ENCODE measurements around the gene TRIO. TPM values are rescaled to one million over a fixed set of nuclear protein-coding genes. Genes with fewer than 3 reads are reported as not detected.

TRIO gene
- total RNA-seq, 2 donors from 2014 or later: 62.0 to 137 TPM

DNA sequence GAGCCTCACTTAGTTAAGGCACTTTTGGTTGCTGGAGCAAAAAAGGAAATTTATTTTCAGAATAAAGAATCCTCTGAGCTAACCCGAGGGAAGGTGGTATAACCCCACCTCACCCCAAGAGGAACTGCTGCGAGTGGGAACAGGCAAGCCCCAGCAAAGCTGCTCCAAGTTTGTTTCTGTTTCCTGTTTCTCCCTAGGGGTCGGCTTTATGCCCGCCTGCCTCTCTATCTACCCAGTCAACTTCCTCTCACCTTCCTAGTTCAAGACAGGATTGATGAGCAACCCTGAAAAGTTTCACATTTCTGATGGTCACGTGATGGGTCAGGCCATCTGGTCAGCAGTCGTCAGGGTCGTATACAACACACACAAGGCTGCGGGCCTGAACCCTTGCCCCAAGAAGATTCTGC is 31.1 kb downstream of the TRIO start:
- peaks cover 25% of the 10 kb centered on the region for H3K4me1 ChIP-seq
- 63 to 77% methylated on average over 8 of the region's 8 CpGs for WGBS, 2 donors
- no peak overlapping the region for H3K27ac ChIP-seq
- H3K9me3 ChIP-seq: no peaks in the 10 kb centered on the region
- intact Hi-C loops (cut with DNase I): no loop called here
- ATAC-seq (no peak), DNase-seq (no peak)
- no peaks in the 10 kb centered on the region for H3K27me3 ChIP-seq
- no peak for TF ChIP-seq POLR2A (IDR thresholded peaks at IDR 0.05)
- TF ChIP-seq, protein P1, sequence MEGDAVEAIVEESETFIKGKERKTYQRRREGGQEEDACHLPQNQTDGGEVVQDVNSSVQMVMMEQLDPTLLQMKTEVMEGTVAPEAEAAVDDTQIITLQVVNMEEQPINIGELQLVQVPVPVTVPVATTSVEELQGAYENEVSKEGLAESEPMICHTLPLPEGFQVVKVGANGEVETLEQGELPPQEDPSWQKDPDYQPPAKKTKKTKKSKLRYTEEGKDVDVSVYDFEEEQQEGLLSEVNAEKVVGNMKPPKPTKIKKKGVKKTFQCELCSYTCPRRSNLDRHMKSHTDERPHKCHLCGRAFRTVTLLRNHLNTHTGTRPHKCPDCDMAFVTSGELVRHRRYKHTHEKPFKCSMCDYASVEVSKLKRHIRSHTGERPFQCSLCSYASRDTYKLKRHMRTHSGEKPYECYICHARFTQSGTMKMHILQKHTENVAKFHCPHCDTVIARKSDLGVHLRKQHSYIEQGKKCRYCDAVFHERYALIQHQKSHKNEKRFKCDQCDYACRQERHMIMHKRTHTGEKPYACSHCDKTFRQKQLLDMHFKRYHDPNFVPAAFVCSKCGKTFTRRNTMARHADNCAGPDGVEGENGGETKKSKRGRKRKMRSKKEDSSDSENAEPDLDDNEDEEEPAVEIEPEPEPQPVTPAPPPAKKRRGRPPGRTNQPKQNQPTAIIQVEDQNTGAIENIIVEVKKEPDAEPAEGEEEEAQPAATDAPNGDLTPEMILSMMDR (IDR thresholded peaks at IDR 0.05): no peak
- H3K4me3 ChIP-seq: no peak overlapping the region
- no peaks in the 10 kb centered on the region for H3K36me3 ChIP-seq (replicated peaks in 1 of 2; ENCODE audit: insufficient read depth in 1 of 2, low read depth in 2 of 2)

DNA sequence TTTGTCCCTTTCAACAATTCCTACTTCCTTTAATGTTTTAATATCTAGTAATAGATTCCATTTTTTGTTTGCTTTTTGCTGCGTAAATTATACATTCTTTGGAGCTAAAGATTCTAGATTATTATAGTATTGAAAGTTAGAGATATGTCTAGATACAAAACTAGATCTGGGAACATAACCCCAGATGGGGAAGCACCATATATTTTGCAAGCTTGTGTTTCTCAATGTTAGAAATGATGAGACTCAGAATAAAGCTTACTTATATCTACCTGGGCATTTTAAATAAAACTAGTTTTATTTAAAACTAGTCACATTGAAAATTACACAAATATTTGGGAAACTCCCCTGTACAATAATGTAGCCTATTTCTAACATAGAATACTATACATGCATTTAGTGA is 32.2 kb downstream of the TRIO start:
- no peak overlapping the region for H3K4me3 ChIP-seq
- intact Hi-C loops (cut with DNase I): no loop called here
- no peaks in the 10 kb centered on the region for H3K9me3 ChIP-seq
- ATAC-seq (no peak), DNase-seq (no peak)
- 68 to 82% methylated on average over 1 of the region's 1 CpG for WGBS, 2 donors
- peaks cover 25% of the 10 kb centered on the region for H3K4me1 ChIP-seq
- no peaks in the 10 kb centered on the region for H3K36me3 ChIP-seq (replicated peaks in 1 of 2; ENCODE audit: insufficient read depth in 1 of 2, low read depth in 2 of 2)
- no peak for TF ChIP-seq POLR2A (IDR thresholded peaks at IDR 0.05)
- TF ChIP-seq, protein P1 (IDR thresholded peaks at IDR 0.05): no peak
- no peak overlapping the region for H3K27ac ChIP-seq
- no peaks in the 10 kb centered on the region for H3K27me3 ChIP-seq

DNA sequence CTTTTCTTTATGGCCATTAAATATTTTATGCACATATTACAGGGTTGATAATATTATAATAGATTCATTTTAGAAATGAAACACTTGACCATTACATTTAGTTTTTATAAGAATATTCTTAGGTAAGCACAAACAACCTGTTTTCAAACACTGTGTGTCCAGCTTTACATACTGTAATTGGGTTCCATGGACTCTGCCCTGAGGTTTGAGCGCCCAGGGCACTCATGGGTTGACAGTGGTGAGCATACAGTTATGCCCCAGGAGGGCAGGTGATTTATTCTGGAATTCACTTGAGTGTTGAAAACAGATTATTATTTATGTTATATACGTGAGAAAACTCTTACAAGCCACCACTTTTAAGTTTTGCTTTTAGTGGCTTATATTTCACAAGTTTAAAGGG is 33.7 kb downstream of the TRIO start:
- no peak overlapping the region for H3K27ac ChIP-seq
- no peak overlapping the region for H3K4me3 ChIP-seq
- intact Hi-C loops (cut with DNase I): no loop called here
- H3K27me3 ChIP-seq: no peaks in the 10 kb centered on the region
- DNase-seq (no peak), ATAC-seq (no peak)
- TF ChIP-seq POLR2A (IDR thresholded peaks at IDR 0.05): no peak
- TF ChIP-seq, protein P1 (IDR thresholded peaks at IDR 0.05): no peak
- no peaks in the 10 kb centered on the region for H3K36me3 ChIP-seq (replicated peaks in 1 of 2; ENCODE audit: insufficient read depth in 1 of 2, low read depth in 2 of 2)
- H3K9me3 ChIP-seq: no peaks in the 10 kb centered on the region
- WGBS, 2 donors: 89 to 96% methylated on average over 2 of the region's 2 CpGs
- H3K4me1 ChIP-seq: peaks cover 21% of the 10 kb centered on the region

DNA sequence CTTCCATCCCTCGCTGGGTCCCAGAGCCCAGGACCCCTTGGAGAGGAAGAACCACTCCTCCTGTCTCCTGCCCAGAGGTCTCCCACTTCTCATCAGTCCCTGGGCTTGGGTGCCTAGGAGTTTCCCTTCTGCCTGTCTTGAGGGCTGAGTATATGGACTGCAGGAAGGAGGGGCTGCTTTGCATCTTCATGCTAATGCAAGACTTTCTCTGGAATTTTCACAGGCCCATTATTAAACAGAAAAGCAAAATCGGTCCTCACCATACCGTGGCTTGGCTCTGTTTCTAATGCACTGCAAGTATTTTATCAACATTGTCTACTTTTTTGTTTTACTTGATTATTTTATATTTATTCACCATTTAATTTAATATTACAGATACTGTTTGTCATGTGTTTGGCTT is 34.5 kb downstream of the TRIO start:
- Histone ChIP-seq H3K27me3 (no peaks in the 10 kb centered on the region), H3K4me3 (no peak overlapping the region), H3K27ac (no peak overlapping the region), H3K4me1 (peaks cover 16% of the 10 kb centered on the region), H3K9me3 (no peaks in the 10 kb centered on the region), H3K36me3 (replicated peaks in 1 of 2; ENCODE audit: insufficient read depth in 1 of 2, low read depth in 2 of 2) (no peaks in the 10 kb centered on the region)
- intact Hi-C loops (cut with DNase I): no loop called here
- no peak for DNase-seq
- TF ChIP-seq, protein P1 (IDR thresholded peaks at IDR 0.05): no peak
- TF ChIP-seq POLR2A (IDR thresholded peaks at IDR 0.05): no peak
- ATAC-seq: no peak
- 62 to 63% methylated on average over 3 of the region's 3 CpGs for WGBS, 2 donors

DNA sequence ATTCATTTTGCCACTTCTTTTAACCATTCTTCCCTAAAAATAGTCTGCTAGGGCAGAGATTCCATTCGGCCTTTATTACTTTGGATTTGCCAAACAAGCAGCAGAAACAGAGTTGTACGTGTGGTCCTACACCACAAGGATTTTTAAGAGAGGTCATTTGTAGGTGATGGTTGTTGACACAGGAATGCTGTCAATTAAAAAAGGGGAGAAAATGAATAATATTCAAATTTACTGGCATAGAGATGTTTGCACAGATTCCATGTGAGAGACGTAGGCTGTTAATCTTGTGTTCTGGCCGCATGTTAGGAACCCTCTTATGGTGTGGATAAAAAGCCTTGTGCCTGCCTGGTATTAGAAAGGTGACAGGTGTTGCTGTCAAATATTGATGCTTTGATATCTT is 34.9 kb downstream of the TRIO start:
- Histone ChIP-seq H3K27ac (no peak overlapping the region), H3K9me3 (no peaks in the 10 kb centered on the region), H3K36me3 (replicated peaks in 1 of 2; ENCODE audit: insufficient read depth in 1 of 2, low read depth in 2 of 2) (no peaks in the 10 kb centered on the region), H3K4me1 (peaks cover 20% of the 10 kb centered on the region), H3K4me3 (no peak overlapping the region), H3K27me3 (no peaks in the 10 kb centered on the region)
- ATAC-seq (no peak), DNase-seq (no peak)
- TF ChIP-seq POLR2A (IDR thresholded peaks at IDR 0.05): no peak
- TF ChIP-seq, protein P1 (IDR thresholded peaks at IDR 0.05): no peak
- intact Hi-C loops (cut with DNase I): no loop called here
- 41 to 49% methylated on average over 4 of the region's 4 CpGs for WGBS, 2 donors
